Measurements from ENCODE around the gene RALGPS1.

DNA sequence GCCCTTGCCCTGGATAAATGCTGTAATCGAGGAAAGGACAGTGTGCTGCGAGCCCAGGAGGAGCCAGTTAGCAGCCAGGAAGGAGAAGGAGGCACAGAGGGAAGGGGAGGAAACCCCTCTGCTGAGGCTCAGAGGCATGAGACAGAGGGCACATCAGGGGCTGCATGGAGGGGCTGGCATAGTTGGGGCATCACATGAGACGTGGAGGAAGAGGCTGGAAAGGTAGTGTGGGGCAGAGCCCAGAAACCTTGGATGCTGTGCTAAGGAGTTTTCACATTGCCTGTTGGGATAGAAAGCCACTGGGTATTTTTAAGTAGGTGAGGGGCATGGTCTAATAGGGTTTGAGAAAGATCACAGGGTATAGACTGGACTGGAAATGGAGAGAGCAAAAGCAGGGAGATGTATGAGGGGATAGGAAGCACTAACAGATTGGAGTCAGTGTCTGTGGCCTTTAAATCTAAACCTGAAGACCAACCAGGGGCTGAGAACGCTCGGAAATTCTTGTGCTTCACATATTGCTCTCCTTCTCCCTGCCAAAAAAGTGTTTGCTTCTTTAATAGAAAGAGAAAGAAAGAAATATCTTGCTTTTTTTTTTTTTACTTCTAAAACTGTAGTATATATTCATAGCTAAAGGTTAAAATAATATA, 240.9 kb downstream of the RALGPS1 start:
- TF ChIP-seq, protein P1, sequence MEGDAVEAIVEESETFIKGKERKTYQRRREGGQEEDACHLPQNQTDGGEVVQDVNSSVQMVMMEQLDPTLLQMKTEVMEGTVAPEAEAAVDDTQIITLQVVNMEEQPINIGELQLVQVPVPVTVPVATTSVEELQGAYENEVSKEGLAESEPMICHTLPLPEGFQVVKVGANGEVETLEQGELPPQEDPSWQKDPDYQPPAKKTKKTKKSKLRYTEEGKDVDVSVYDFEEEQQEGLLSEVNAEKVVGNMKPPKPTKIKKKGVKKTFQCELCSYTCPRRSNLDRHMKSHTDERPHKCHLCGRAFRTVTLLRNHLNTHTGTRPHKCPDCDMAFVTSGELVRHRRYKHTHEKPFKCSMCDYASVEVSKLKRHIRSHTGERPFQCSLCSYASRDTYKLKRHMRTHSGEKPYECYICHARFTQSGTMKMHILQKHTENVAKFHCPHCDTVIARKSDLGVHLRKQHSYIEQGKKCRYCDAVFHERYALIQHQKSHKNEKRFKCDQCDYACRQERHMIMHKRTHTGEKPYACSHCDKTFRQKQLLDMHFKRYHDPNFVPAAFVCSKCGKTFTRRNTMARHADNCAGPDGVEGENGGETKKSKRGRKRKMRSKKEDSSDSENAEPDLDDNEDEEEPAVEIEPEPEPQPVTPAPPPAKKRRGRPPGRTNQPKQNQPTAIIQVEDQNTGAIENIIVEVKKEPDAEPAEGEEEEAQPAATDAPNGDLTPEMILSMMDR (IDR thresholded peaks at IDR 0.05): no peak
- no peak for TF ChIP-seq POLR2A (IDR thresholded peaks at IDR 0.05)
- no peak for TF ChIP-seq EP300 (IDR thresholded peaks at IDR 0.05)
